Fibroblast of lung (primary cell): ENCODE measurements around the gene NFATC4. TPM values are rescaled to one million over a fixed set of nuclear protein-coding genes. Genes with fewer than 3 reads are reported as not detected.

Source experiments
- DNase-seq, 2 donors: peaks; one replicate each; pipeline versions ENCODE4 v3.0.0 to v3.0.0-alpha.2; 2010; ENCODE audit warnings: low read depth in 2 of 2
- H2AFZ ChIP-seq: 2 replicates; pipeline ENCODE4 v1.5.1; 2012; ENCODE audit warnings: low read length, control low read depth, inconsistent platforms
- H3K27ac ChIP-seq: 2 replicates; pipeline ENCODE4 v1.5.1; 2011; ENCODE audit warnings: low read length, control low read depth; ENCODE audit not compliant: insufficient read depth
- H3K27me3 ChIP-seq: 2 replicates; pipeline ENCODE4 v1.5.1; 2011; ENCODE audit warnings: mild to moderate bottlenecking, low read length; ENCODE audit not compliant: control insufficient read depth, insufficient read depth
- H3K36me3 ChIP-seq: 2 replicates; pipeline ENCODE4 v1.5.1; 2011; ENCODE audit warnings: low read length; ENCODE audit not compliant: control insufficient read depth, insufficient read depth
- H3K4me1 ChIP-seq: 2 replicates; pipeline ENCODE4 v1.5.1; 2011; ENCODE audit warnings: low read length; ENCODE audit not compliant: control insufficient read depth, insufficient read depth; ENCODE audit errors: extremely low read depth
- H3K4me2 ChIP-seq: 2 replicates; pipeline ENCODE4 v1.5.1; 2011; ENCODE audit warnings: low read length, control low read depth; ENCODE audit not compliant: insufficient read depth; ENCODE audit errors: extremely low read depth
- H3K4me3 ChIP-seq, 4 experiments: fragments of 200-600 bp in 1 of 4; sonication (generic) in 1 of 4; replicated peaks in 1 of 4; 2 replicates each; pipeline ENCODE4 v1.5.1; 2011 to 2016; ENCODE audit warnings: low read length in 4 of 4, low read depth in 3 of 4, mild to moderate bottlenecking in 3 of 4, control low read depth in 2 of 4, inconsistent platforms in 1 of 4, mixed read lengths in 1 of 4; ENCODE audit not compliant: insufficient read depth in 1 of 4; ENCODE audit errors: control extremely low read depth in 1 of 4
- H3K79me2 ChIP-seq: 2 replicates; pipeline ENCODE4 v1.5.1; 2012; ENCODE audit warnings: mild to moderate bottlenecking, low read length, inconsistent platforms; ENCODE audit not compliant: control insufficient read depth, insufficient read depth
- H3K9ac ChIP-seq: 2 replicates; pipeline ENCODE4 v1.5.1; 2011; ENCODE audit warnings: mild to moderate bottlenecking, low read length, control low read depth; ENCODE audit not compliant: insufficient read depth
- H3K9me3 ChIP-seq: 2 replicates; pipeline ENCODE4 v1.5.1; 2012; ENCODE audit warnings: low read depth, low read length; ENCODE audit not compliant: control insufficient read depth, insufficient read depth
- H4K20me1 ChIP-seq: 2 replicates; pipeline ENCODE4 v1.5.1; 2011; ENCODE audit warnings: low read length; ENCODE audit not compliant: control insufficient read depth, insufficient read depth; ENCODE audit errors: extremely low read depth
- CTCF ChIP-seq, 2 donors: IDR thresholded peaks in 1 of 2; conservative IDR thresholded peaks in 1 of 2; 1 replicate in 1 of 2; 2 replicates in 1 of 2; pipeline ENCODE4 v1.5.1; 2011 to 2012; ENCODE audit warnings: low read length in 2 of 2, control low read depth in 1 of 2, inconsistent platforms in 1 of 2, low read depth in 1 of 2, mild to moderate bottlenecking in 1 of 2
- EZH2 ChIP-seq: IDR thresholded peaks from 2 replicates; pipeline ENCODE4 v1.5.1; 2012; ENCODE audit warnings: low read length, control low read depth, mild to moderate bottlenecking; ENCODE audit errors: missing control alignments
- polyA plus RNA-seq, 2 donors: library from polyadenylated mRNA; depleted of rRNA in 1 of 2; stranded (reverse) in 1 of 2; unstranded in 1 of 2; fragments of >200 nt; gene quantifications; 2 replicates each; pipeline ENCODE4 v1.2.1, GENCODE V29; 2011 to 2012; ENCODE audit warnings: missing spikeins in 1 of 2
- total RNA-seq: library from RNA; depleted of rRNA; stranded (reverse); fragments of >200 nt; gene quantifications from 2 replicates; pipeline ENCODE4 v1.2.1, GENCODE V29; 2014

Gene NFATC4
- total and polyA plus RNA-seq, 2 donors (not counting 1 experiment from before 2014, with no cell fraction given), result 27.1 to 59.9 TPM

GRCh38 chr14:24356208-24356607, 11.8 kb upstream of the NFATC4 start:
- no peak for TF ChIP-seq EZH2
- TF ChIP-seq CTCF (conservative IDR thresholded peaks at IDR 0.05 in 1 of 2, IDR thresholded peaks at IDR 0.05 in 1 of 2; ENCODE audit: low read depth in 1 of 2, low read length in 2 of 2), result no peak
- no peak for DNase-seq
- Histone ChIP-seq H3K9ac (no peak overlapping the region), H2AFZ (no peak overlapping the region), H3K79me2 (no peaks in the 10 kb centered on the region), H4K20me1 (no peaks in the 10 kb centered on the region), H3K36me3 (no peaks in the 10 kb centered on the region), H3K9me3 (no peaks in the 10 kb centered on the region), H3K4me1 (peaks cover 8% of the 10 kb centered on the region), H3K4me2 (no peak overlapping the region), H3K27ac (no peak overlapping the region), H3K4me3 (no peak overlapping the region), H3K27me3 (no peaks in the 10 kb centered on the region)

GRCh38 chr14:24360281-24360680, 7.7 kb upstream of the NFATC4 start:
- H3K9ac ChIP-seq, result no peak overlapping the region
- no peaks in the 10 kb centered on the region for H3K27me3 ChIP-seq
- TF ChIP-seq EZH2 (no peak), CTCF (conservative IDR thresholded peaks at IDR 0.05 in 1 of 2, IDR thresholded peaks at IDR 0.05 in 1 of 2; ENCODE audit: low read depth in 1 of 2, low read length in 2 of 2) (no peak)
- H3K4me3 ChIP-seq, result no peak overlapping the region
- no peak overlapping the region for H2AFZ ChIP-seq
- no peaks in the 10 kb centered on the region for H3K36me3 ChIP-seq
- no peaks in the 10 kb centered on the region for H4K20me1 ChIP-seq
- H3K27ac ChIP-seq, result no peak overlapping the region
- no peak overlapping the region for H3K4me2 ChIP-seq
- no peaks in the 10 kb centered on the region for H3K9me3 ChIP-seq
- no peaks in the 10 kb centered on the region for H3K79me2 ChIP-seq
- DNase-seq, result no peak
- H3K4me1 ChIP-seq, result peaks cover 9% of the 10 kb centered on the region

GRCh38 chr14:24361326-24361725, 6.7 kb upstream of the NFATC4 start:
- H3K9ac ChIP-seq, result no peak overlapping the region
- no peaks in the 10 kb centered on the region for H3K79me2 ChIP-seq
- no peak for DNase-seq
- no peaks in the 10 kb centered on the region for H3K9me3 ChIP-seq
- no peak overlapping the region for H3K4me2 ChIP-seq
- H3K36me3 ChIP-seq, result no peaks in the 10 kb centered on the region
- H3K4me3 ChIP-seq, result no peak overlapping the region
- no peak overlapping the region for H3K27ac ChIP-seq
- no peaks in the 10 kb centered on the region for H4K20me1 ChIP-seq
- TF ChIP-seq CTCF (conservative IDR thresholded peaks at IDR 0.05 in 1 of 2, IDR thresholded peaks at IDR 0.05 in 1 of 2; ENCODE audit: low read depth in 1 of 2, low read length in 2 of 2) (no peak), EZH2 (no peak)
- H2AFZ ChIP-seq, result no peak overlapping the region
- no peaks in the 10 kb centered on the region for H3K27me3 ChIP-seq
- peaks cover 12% of the 10 kb centered on the region for H3K4me1 ChIP-seq
